PC-9 (cell line): ENCODE data around the gene MINPP1. TPM values are rescaled to one million over a fixed set of nuclear protein-coding genes. Genes with fewer than 3 reads are reported as not detected.

Source experiments
- BruUV-seq: library from RNA; stranded (reverse); fragments of 400-500 nt; replicated peaks from 2 replicates; lab custom pipeline; 2021; lab: Mats Ljungman, UMichigan
- CTCF ChIA-PET: fragments of 300-600 bp; sonication (Branson Sonifier 250); formaldehyde crosslinking; loops from one replicate; lab custom pipeline; 2022; ENCODE audit warnings: antibody characterized with exemption; lab: Charles Lee
- POLR2A ChIA-PET: fragments of 300-600 bp; sonication (Branson Sonifier 250); formaldehyde crosslinking; loops from one replicate; lab custom pipeline; 2022; ENCODE audit warnings: antibody characterized with exemption; ENCODE audit not compliant: unreplicated experiment; lab: Charles Lee
- DNase-seq, 2 experiments: peaks; one replicate each; pipeline versions ENCODE4 v3.0.0 to v3.0.0-alpha.2; 2015 to 2022; ENCODE audit warnings: mixed read lengths in 1 of 2
- H2AFZ ChIP-seq: fragments of 200-600 bp; sonication (generic); 2 replicates; pipeline ENCODE4 v1.8.1; 2017; ENCODE audit warnings: antibody characterized with exemption
- H3F3A ChIP-seq: fragments of 200-600 bp; sonication (generic); 2 replicates; pipeline ENCODE4 v1.8.1; 2017; ENCODE audit warnings: antibody characterized with exemption, mild to moderate bottlenecking, low read depth; ENCODE audit not compliant: insufficient read depth
- H3K27ac ChIP-seq: fragments of 200-600 bp; sonication (generic); 2 replicates; pipeline ENCODE4 v1.6.1; 2016; ENCODE audit warnings: mixed run types
- H3K27me3 ChIP-seq: fragments of 200-600 bp; sonication (generic); 2 replicates; pipeline ENCODE4 v1.6.1; 2016; ENCODE audit warnings: low read depth, mixed run types; ENCODE audit not compliant: insufficient read depth
- H3K36me3 ChIP-seq: fragments of 200-600 bp; sonication (generic); 2 replicates; pipeline ENCODE4 v1.6.1; 2016; ENCODE audit warnings: low read depth, mixed run types
- H3K4me1 ChIP-seq: fragments of 200-600 bp; sonication (generic); replicated peaks from 2 replicates; pipeline ENCODE4 v1.6.1; 2016; ENCODE audit warnings: mixed run types; ENCODE audit not compliant: insufficient read depth
- H3K4me2 ChIP-seq: fragments of 200-600 bp; sonication (generic); 2 replicates; pipeline ENCODE4 v1.6.1; 2017; ENCODE audit warnings: mixed run types
- H3K4me3 ChIP-seq: fragments of 200-600 bp; sonication (generic); 2 replicates; pipeline ENCODE4 v1.6.1; 2016; ENCODE audit warnings: mixed run types
- H3K79me2 ChIP-seq: fragments of 200-600 bp; sonication (generic); 2 replicates; pipeline ENCODE4 v1.6.1; 2017; ENCODE audit warnings: low read depth, mixed run types
- H3K9me2 ChIP-seq: fragments of 200-600 bp; sonication (generic); 2 replicates; pipeline ENCODE4 v1.8.1; 2017; ENCODE audit warnings: mild to moderate bottlenecking; ENCODE audit not compliant: insufficient read depth
- H3K9me3 ChIP-seq: fragments of 200-600 bp; sonication (generic); 2 replicates; pipeline ENCODE4 v1.8.1; 2016; ENCODE audit warnings: low read depth; ENCODE audit not compliant: insufficient read depth
- H4K20me1 ChIP-seq: fragments of 200-600 bp; sonication (generic); 2 replicates; pipeline ENCODE4 v1.8.1; 2017; ENCODE audit not compliant: insufficient read depth
- CTCF ChIP-seq: fragments of 200-600 bp; sonication (generic); conservative IDR thresholded peaks from 2 replicates; pipeline ENCODE4 v1.6.1; 2017; ENCODE audit warnings: mixed run types, antibody characterized with exemption, mild to moderate bottlenecking, moderate library complexity
- EZH2 ChIP-seq: fragments of 200-600 bp; sonication (generic); IDR thresholded peaks from 2 replicates; pipeline ENCODE4 v1.8.0; 2017; ENCODE audit warnings: antibody characterized with exemption, low read depth
- intact Hi-C: fragments of 100-400 bp; cut with micrococcal nuclease; formaldehyde crosslinking; loops from one replicate; pipeline ENCODE4 v1.10.0; 2022; ENCODE audit not compliant: unreplicated experiment
- total RNA-seq: library from RNA; stranded (reverse); gene quantifications from 2 replicates; pipeline ENCODE4 v1.2.3, GENCODE V29; 2021

MINPP1 gene
- total RNA-seq, 1 experiment from 2014 or later: 14.4 TPM

DNA sequence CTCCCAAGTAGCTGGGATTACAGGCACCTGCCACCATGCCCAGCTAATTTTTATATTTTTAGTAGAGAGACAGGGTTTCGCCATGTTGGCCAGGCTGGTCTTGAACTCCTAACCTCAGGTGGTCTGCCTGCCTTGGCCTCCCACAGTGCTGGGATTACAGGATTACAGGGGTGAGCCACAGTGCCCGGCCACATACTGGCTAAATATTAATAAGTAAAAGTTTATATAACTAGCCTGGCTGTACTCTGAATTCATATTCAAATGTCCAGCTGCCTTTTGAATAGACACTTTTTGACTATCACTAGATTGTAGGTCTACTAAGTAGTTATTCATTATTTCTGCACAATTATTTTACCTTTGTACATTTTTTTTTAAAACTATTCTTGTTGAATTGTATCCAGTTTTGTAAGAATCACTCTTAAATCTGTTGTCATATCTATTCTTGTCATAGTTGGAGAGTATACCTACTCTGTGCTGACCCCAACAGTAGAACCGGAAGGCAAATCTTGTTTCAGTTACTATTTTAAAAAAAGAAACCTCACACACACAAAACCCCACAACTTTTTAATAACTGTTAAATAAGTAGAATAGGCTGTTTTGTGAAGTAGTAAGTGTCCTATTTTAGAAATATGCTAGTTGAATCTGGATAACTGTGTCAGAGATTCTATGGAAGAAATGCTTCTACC is 29.6 kb downstream of the MINPP1 start:
- Histone ChIP-seq H3K4me2 (no peak overlapping the region), H4K20me1 (no peaks in the 10 kb centered on the region), H3K36me3 (no peaks in the 10 kb centered on the region), H2AFZ (no peak overlapping the region), H3F3A (no peaks in the 10 kb centered on the region), H3K9me2 (no peaks in the 10 kb centered on the region), H3K4me3 (no peak overlapping the region), H3K27ac (no peak overlapping the region), H3K79me2 (no peaks in the 10 kb centered on the region), H3K9me3 (no peaks in the 10 kb centered on the region), H3K4me1 (no peaks in the 10 kb centered on the region), H3K27me3 (no peaks in the 10 kb centered on the region)
- no peak for DNase-seq
- BruUV-seq: no TSS peak
- intact Hi-C loops: loop anchor here (5.0 kb wide), 1 partner anchor 123 kb away; the partner anchor contains the start of gene PAPSS2
- no peak for TF ChIP-seq EZH2
- no peak for TF ChIP-seq CTCF
- CTCF ChIA-PET: no interaction called here
- POLR2A ChIA-PET: no interaction called here

DNA sequence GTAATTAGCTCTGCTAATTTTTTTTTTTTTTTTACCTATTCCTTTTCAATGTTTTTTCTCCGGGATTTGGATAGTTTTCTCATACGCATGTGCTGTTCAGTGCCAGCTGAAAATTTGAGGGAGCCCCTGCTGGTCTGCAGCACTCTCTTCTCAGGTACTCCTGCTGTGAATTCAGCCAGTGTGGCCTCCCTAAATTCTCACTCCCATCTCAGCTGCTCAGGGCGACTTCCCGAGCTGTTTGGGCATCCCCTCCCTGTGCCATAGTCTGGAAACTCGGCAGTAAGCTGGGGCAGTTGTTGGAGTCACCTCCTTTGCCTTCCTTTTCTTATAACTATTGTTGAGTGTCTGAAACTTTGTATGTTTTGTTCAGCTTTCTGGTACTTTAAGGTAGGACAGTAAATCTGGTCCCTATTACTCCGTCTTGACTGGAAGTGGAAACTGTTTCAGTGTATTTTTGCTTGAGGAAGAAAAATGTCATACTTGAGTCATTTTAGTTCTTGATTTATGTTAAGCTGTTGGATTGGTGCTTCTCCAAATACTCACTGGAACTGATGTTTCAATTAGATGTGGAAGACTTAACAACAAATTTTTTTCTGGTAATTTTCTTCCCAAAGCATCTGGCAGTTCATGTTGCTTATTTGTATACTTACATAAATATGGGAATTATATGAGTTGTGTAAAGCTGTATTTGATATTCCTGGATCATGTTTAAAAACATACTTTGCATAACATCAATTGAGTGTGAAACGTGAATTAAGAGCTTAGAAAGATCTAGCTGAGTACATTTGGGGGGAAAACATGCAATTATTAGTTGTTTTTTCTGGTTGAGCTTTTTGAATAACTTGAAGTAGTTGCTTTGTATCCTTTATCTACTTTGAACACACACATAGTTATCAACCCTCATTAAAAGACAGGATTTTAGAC is 33.7 kb downstream of the MINPP1 start:
- no peak overlapping the region for H2AFZ ChIP-seq
- no peak for DNase-seq
- H3K79me2 ChIP-seq: no peaks in the 10 kb centered on the region
- no peaks in the 10 kb centered on the region for H3K27me3 ChIP-seq
- CTCF ChIA-PET: interaction anchor here (1.0 kb wide), 1 partner anchor 235 kb away, joined by 4 read pairs; no protein-coding TSS in a partner anchor
- H3K9me2 ChIP-seq: no peaks in the 10 kb centered on the region
- intact Hi-C loops: no loop called here
- no peaks in the 10 kb centered on the region; the same call in 1 of the 2 replicates for H3K9me3 ChIP-seq
- H3F3A ChIP-seq: no peaks in the 10 kb centered on the region
- H3K4me3 ChIP-seq: no peak overlapping the region
- no peak overlapping the region for H3K4me2 ChIP-seq
- no TSS peak for BruUV-seq
- POLR2A ChIA-PET: no interaction called here
- 0 out of 2 replicates have a peak, but pooled peaks cover 6% of the 10 kb centered on the region for H3K4me1 ChIP-seq
- H3K36me3 ChIP-seq: no peaks in the 10 kb centered on the region
- TF ChIP-seq EZH2: no peak
- TF ChIP-seq CTCF: no peak
- no peak overlapping the region for H3K27ac ChIP-seq
- no peaks in the 10 kb centered on the region for H4K20me1 ChIP-seq

- ChIA-PET CTCF (no interaction called here), POLR2A (no interaction called here)
- Histone ChIP-seq H3K27ac (no peak overlapping the region), H3K27me3 (no peaks in the 10 kb centered on the region), H3K4me2 (no peak overlapping the region), H2AFZ (no peak overlapping the region), H3K79me2 (no peaks in the 10 kb centered on the region), H3K36me3 (no peaks in the 10 kb centered on the region; the same call in 1 of the 2 replicates), H3F3A (no peaks in the 10 kb centered on the region), H3K9me3 (no peaks in the 10 kb centered on the region; the same call in 1 of the 2 replicates), H4K20me1 (no peaks in the 10 kb centered on the region), H3K4me1 (0 out of 2 replicates have a peak, but pooled peaks cover 6% of the 10 kb centered on the region), H3K9me2 (no peaks in the 10 kb centered on the region), H3K4me3 (no peak overlapping the region)
- no peak for TF ChIP-seq EZH2
- TF ChIP-seq CTCF: no peak
- intact Hi-C loops: no loop called here
- BruUV-seq: no TSS peak
- DNase-seq: no peak
These were observed 36.4 kb downstream of the MINPP1 start for GRCh38 chr10:87541114-87541513.
